GM19099 (cell line): ENCODE results near the gene DPYSL5.

ENCODE experiments used
- POLR2A ChIP-seq: IDR thresholded peaks from 3 replicates; pipeline ENCODE4 v1.6.1; 2011; ENCODE audit warnings: low read depth; ENCODE audit not compliant: insufficient read length; ENCODE audit errors: extremely low read depth

DPYSL5 gene

DNA sequence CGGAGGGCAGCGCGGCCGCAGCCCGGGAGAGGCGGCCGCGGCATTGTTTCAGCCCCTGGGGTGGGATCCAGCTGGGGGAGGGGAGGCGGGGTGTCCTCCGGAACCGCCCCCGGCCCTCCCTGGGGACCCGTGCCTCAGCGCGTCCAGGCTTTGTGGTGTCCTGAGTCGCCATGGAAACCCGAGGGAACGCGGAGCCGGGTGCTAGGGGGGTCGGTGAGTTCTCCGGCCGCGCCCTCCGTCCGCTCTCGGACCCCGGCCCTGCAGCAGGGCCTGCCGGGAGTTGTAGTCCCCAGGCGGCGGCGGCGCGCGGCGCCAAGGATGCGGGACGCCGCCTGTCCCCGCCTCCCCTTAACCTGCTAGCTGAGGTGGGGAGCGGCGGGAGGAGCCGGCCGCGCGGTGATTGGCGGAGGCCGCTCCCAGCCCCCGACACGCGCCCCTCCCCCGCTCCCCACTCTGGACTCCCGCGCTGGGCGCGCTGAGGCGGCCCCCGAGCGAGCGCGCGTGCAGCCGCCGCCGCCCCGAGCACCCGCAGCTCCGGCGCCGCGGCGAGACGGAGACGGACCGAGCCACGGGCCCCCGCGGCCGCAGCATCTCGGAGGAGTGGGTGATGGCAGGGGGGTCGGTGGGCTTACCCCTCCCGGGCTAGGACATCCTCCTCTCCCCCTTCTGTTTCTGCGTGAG, at the start of gene DPYSL5:
DPYSL5 (plus strand) TSS at position 478 of the 681 bp plus-strand sequence. CDS start 50,368 bp downstream, outside the sequence.
- no peak for TF ChIP-seq POLR2A

DNA sequence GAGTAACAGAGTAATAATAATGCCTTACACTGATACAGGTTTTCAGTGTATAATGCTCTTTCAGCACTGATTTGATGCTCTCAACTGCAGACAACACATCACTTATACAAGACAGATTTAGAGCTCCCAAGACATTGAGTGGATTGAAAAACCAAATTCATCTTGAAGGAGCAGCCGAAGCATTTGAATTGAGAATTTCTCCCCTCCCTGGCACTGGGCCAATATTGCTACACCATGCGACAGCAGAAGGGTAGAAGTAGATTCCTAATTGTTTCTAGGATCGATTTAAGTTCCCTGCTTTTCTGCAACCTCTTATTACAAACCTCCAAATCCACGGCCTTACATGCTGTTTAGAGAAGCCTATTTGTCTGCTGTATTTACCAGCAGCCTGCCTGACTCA, 46.6 kb upstream of the DPYSL5 start:
- no peak for TF ChIP-seq POLR2A

DNA sequence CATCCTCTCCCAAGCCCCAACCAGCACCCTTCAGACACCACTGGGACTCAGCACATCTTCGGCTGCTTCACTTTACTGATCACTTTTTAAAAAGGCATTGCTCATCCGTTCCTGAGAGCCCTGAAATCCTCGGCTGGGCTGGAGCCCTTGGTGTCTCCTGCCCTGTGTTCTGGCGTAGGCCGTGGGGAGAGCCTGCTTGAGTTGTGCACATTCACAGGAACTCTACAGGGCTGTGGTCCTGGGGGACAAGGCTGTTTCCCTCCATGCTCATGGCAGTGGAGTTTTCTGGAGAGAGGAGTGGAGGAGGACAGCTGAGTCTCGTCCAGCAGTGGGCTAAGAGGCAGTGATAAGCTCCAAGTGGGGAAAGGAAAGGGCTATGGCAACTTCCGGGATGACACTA, 46.1 kb upstream of the DPYSL5 start:
- TF ChIP-seq POLR2A: no peak

DNA sequence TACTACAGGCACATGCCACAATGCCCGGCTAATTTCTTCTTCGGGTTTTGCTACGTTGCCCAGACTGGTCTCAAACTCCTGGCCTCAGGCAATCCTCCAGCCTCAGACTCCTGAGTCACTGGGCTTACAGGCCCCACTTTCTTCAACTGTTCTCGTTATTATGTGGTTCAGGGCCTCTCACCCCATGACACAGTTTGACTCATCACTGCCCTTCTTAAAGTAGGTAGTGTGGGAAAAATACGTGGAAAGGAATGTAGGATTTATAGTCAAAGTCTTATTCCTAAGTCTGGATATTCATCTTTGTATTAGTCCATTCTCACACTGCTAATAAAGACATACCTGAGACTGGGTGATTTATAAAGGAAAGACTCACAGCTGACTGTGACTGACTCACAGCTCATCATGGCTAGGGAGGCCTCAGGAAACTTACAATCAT, 42.7 kb upstream of the DPYSL5 start:
- TF ChIP-seq POLR2A: no peak

DNA sequence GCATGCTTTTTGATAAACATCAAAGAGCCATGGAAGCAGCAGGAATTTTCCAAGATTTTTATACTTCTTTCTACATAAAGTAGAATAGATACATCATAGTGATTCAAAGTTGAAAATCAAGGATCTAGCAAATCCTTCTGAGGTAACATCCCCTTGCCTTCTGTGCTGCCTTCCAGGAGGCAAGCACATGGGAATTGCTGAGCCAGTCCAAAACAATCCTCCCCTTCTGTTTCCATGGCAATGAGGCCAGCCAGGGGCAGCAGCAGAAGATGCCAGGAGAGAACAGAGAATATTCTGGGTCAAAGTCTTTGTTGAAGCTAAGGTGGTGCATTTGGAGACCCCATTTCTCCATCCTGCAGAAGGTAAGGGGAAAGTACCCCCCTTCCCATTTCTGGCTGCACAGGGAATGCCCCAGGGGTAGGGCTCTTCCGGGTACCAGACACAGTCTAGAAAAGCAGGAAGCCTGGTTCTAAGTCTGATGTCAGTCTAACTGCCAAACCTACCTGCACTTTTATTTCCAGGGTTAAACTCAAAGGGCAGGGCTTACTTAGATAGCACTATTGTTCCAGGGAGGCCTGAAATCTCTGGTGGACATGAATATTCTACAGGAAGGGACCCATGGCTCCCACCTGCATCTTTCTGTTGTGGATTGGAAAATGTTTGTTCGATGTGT, 40.0 kb upstream of the DPYSL5 start:
- TF ChIP-seq POLR2A: no peak

GRCh38 chr2:26809211-26809610, 38.7 kb upstream of the DPYSL5 start:
- no peak for TF ChIP-seq POLR2A

GRCh38 chr2:26809876-26810577, 37.9 kb upstream of the DPYSL5 start:
- TF ChIP-seq POLR2A: no peak

DNA sequence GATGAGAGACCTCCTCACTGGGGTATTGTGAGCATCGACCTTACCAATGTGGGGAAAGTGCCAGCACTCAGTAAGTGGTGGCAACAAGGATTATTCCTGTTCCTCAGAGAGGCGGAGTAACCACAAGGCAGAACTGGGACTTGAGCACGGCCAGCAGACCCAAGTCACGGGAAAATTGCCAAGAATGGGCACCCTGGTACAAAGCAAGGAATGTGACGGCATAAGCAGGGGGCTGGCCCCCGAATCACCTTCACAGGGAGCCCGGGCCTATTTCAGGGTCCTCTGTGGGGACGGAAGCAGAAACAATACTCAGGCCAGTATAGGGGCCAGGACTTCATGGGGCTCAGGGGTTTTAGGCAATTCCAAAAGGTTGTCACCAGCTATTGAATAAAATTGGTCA, 36.7 kb upstream of the DPYSL5 start:
- TF ChIP-seq POLR2A: no peak

- no peak for TF ChIP-seq POLR2A
Measured at GRCh38 chr2:26811791-26812694, 35.9 kb upstream of the DPYSL5 start.

GRCh38 chr2:26812731-26813130, 35.2 kb upstream of the DPYSL5 start:
- TF ChIP-seq POLR2A: no peak

DNA sequence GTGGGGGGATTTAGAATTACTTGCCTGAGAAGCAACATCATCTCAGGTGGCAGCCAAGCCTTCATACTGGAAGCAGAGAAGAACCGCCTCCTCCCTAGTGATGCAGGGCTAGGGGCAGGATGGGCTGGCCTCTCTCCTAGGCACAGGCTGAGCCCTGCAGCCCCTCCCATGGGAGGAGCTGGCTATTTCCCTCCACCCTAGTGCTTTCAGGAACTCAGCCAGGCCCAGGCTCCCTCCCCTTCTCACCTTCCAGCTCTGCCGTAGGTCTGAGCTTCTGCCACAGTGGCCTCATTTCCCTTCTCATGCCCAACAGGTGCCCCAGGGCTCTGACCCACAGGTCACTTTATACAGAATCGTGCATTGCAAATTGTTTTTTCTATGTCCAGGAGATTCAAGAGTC, 31.0 kb upstream of the DPYSL5 start:
- no peak for TF ChIP-seq POLR2A

DNA sequence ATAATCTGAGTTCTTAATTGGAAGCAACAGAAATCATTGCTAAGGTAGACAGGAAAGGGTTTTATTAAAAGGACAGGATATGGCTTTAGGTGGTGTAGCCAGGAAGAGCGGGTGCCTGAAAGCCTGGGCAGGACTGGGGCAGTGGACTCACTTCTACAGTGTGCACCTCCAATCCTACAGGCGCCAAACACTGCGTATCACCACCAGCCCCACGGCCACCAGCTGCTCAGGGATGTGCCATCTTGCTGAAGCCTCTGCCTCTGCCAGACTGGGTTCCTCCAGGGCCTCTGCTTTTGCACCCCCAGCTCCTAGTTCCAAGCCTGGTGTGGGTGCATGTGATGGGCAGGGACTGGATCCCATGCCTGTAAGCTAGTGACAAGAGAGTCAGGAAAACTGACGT, 29.7 kb upstream of the DPYSL5 start:
- TF ChIP-seq POLR2A: no peak

- no peak for TF ChIP-seq POLR2A
Measured at GRCh38 chr2:26818972-26819371, 29.0 kb upstream of the DPYSL5 start.

- no peak for TF ChIP-seq POLR2A
Measured at GRCh38 chr2:26820932-26821331, 27.0 kb upstream of the DPYSL5 start.

DNA sequence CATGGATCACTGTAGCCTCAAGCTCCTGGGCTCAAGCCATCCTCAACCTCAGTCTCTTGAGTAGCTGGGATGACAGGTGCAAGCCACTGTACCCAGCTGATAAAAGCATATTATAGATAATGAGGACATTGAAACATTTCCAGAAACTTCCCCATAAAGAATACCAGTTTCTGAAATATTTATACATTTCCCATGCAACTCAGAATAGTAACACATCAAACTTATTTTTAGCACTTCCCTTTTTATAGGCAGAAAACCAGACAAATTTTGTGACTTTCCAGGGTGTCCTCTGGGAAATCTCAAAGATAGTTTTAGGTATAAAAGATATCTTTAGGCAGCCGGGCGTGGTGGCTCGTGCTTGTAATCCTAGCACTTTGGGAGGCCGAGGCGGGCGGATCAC, 25.1 kb upstream of the DPYSL5 start:
- no peak for TF ChIP-seq POLR2A
